Brain microvascular endothelial cell (primary cell): ENCODE results near the gene ROBO1.
A peak's percentile ranks its signal among the peaks of the same experiment; 100 is the strongest.

Experiments
- DNase-seq: peaks from one replicate; pipeline ENCODE4 v3.0.0-alpha.2; 2020
- H3K27ac ChIP-seq: fragments of 250-450 bp; sonication (Bioruptor Pico); 2 replicates; pipeline ENCODE4 v1.5.1; 2020; ENCODE audit warnings: mild to moderate bottlenecking, moderate library complexity
- H3K27me3 ChIP-seq: fragments of 250-450 bp; sonication (Bioruptor Pico); replicated peaks from 2 replicates; pipeline ENCODE4 v1.5.1; 2020; ENCODE audit warnings: mild to moderate bottlenecking
- H3K36me3 ChIP-seq: fragments of 250-450 bp; sonication (Bioruptor Pico); replicated peaks from 2 replicates; pipeline ENCODE4 v1.5.1; 2020; ENCODE audit warnings: mild to moderate bottlenecking
- H3K4me3 ChIP-seq: 2 replicates; pipeline ENCODE4 v1.5.1; 2011; ENCODE audit warnings: low read depth, mild to moderate bottlenecking, control low read depth, low read length, moderate library complexity
- CTCF ChIP-seq: IDR thresholded peaks from 2 replicates; pipeline ENCODE4 v1.5.1; 2011; ENCODE audit warnings: low read depth, mild to moderate bottlenecking, moderate library complexity, low read length, control low read depth, inconsistent platforms; ENCODE audit errors: missing control alignments
- in situ Hi-C: cut with HindIII; loops from 2 replicates; pipeline ENCODE4 v1.10.0; 2017; ENCODE audit warnings: low sequenced_read_pairs, low pct_ligation_motif_present

The ROBO1 gene

GRCh38 chr3:79555655-79556054 is 212.1 kb downstream of the ROBO1 start:
- Histone ChIP-seq H3K27ac (no peak overlapping the region), H3K36me3 (no peaks in the 10 kb centered on the region), H3K27me3 (no peaks in the 10 kb centered on the region), H3K4me3 (no peak overlapping the region)
- no peak for DNase-seq
- no peak for TF ChIP-seq CTCF
- in situ Hi-C loops = no loop called here

GRCh38 chr3:79551997-79552396 is 215.8 kb downstream of the ROBO1 start:
- Histone ChIP-seq H3K36me3 (no peaks in the 10 kb centered on the region), H3K27ac (no peak overlapping the region), H3K27me3 (no peaks in the 10 kb centered on the region), H3K4me3 (no peak overlapping the region)
- TF ChIP-seq CTCF = no peak
- in situ Hi-C loops = no loop called here
- no peak for DNase-seq

GRCh38 chr3:79551321-79551892 is 216.4 kb downstream of the ROBO1 start:
- in situ Hi-C loops = no loop called here
- TF ChIP-seq CTCF = no peak
- H3K36me3 ChIP-seq = no peaks in the 10 kb centered on the region
- H3K4me3 ChIP-seq = no peak overlapping the region
- H3K27ac ChIP-seq = no peak overlapping the region
- DNase-seq = no peak
- no peaks in the 10 kb centered on the region for H3K27me3 ChIP-seq

GRCh38 chr3:79543218-79543982 is 224.4 kb downstream of the ROBO1 start:
- no peak overlapping the region for H3K27ac ChIP-seq
- in situ Hi-C loops = no loop called here
- no peak for DNase-seq
- no peaks in the 10 kb centered on the region for H3K27me3 ChIP-seq
- H3K4me3 ChIP-seq = no peak overlapping the region
- no peaks in the 10 kb centered on the region for H3K36me3 ChIP-seq
- no peak for TF ChIP-seq CTCF

DNA sequence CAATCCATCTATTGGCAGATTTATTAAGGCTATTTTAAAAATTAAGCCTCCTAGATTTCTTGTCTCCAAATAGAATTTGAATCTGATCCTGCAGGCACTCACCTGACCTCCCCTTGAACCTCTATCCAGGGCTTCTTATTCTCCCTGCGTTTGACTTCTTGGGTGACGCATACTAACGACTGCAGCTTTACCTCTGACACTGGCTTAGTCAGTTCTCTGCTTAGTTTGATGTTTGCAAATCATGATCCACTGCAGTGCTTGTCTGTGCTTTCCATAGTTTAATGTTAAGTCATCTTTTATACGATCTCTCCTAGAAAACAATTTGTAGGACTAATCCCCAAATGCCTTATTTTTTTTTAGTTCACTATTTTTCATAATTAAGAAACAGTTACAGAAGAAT is 233.1 kb downstream of the ROBO1 start:
- TF ChIP-seq CTCF = no peak
- no peaks in the 10 kb centered on the region for H3K36me3 ChIP-seq
- peak; percentile 46 for DNase-seq
- no peak overlapping the region for H3K27ac ChIP-seq
- no peak overlapping the region for H3K4me3 ChIP-seq
- H3K27me3 ChIP-seq = no peaks in the 10 kb centered on the region
- in situ Hi-C loops = no loop called here
